ENCODE measurements around the gene STPG1.

DNA sequence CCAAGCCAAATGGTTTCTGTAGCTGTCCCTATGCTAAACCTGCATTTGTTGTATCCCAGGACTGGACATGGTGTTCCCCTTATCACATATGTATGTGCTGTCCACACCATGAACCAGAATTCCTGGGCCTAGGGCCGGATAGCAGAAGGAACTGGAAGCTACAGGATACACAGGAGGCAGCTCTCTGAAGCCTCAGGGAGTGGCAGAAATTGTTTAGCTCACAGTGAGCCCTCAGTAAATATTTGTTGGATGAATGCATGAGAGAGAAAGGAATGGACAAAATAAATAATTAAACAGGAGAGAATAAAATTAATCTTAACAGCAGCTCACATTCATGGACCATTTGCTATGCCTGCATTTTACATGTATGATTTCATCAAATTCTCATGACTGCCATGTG, 4.1 kb upstream of the STPG1 start:
- TF ChIP-seq CTCF (IDR thresholded peaks at IDR 0.05) (no peak), POLR2AphosphoS5 (IDR thresholded peaks at IDR 0.05) (no peak), EP300 (IDR thresholded peaks at IDR 0.05) (no peak)

All from stomach (tissue), 4 donors.